CD14-positive monocyte (primary cell): ENCODE results near the gene DAD1. TPM values are rescaled to one million over a fixed set of nuclear protein-coding genes. Genes with fewer than 3 reads are reported as not detected.
"Not testable (repeated sequence)": the region's sequence is repeated elsewhere in the genome, so short reads cannot be mapped to it uniquely, and the experiment has no call there.

Source experiments
- DNase-seq, 3 donors: peaks; one replicate each; pipeline ENCODE4 v3.0.0-alpha.2; 2011 to 2022
- H2AFZ ChIP-seq: 2 replicates; pipeline ENCODE4 v1.6.0; 2012; ENCODE audit warnings: mild to moderate bottlenecking, low read depth, low read length, inconsistent platforms; ENCODE audit not compliant: insufficient read depth, poor library complexity, severe bottlenecking
- H3K27ac ChIP-seq, 2 donors: 1 replicate in 1 of 2; 2 replicates in 1 of 2; pipeline ENCODE4 v1.5.1; 2012 to 2013; ENCODE audit warnings: low read length in 2 of 2, control low read depth in 1 of 2, inconsistent platforms in 1 of 2, low read depth in 1 of 2, mild to moderate bottlenecking in 1 of 2
- H3K27me3 ChIP-seq, 2 donors: one replicate each; pipeline versions ENCODE4 v1.6.0 to v1.6.1; 2011 to 2013; ENCODE audit warnings: low read length in 2 of 2; ENCODE audit not compliant: control insufficient read depth in 2 of 2, insufficient read depth in 2 of 2
- H3K36me3 ChIP-seq, 2 donors: replicated peaks in 1 of 2; 1 replicate in 1 of 2; 2 replicates in 1 of 2; pipeline versions ENCODE4 v1.5.1 to v1.6.1; 2012 to 2013; ENCODE audit warnings: low read length in 2 of 2, control low read depth in 1 of 2, inconsistent platforms in 1 of 2, mild to moderate bottlenecking in 1 of 2; ENCODE audit not compliant: insufficient read depth in 2 of 2, control insufficient read depth in 1 of 2
- H3K4me1 ChIP-seq, 2 donors: 1 replicate in 1 of 2; 2 replicates in 1 of 2; pipeline versions ENCODE4 v1.5.1 to v1.6.1; 2012 to 2013; ENCODE audit warnings: low read length in 2 of 2, control low read depth in 1 of 2, inconsistent platforms in 1 of 2, mild to moderate bottlenecking in 1 of 2, moderate library complexity in 1 of 2; ENCODE audit not compliant: insufficient read depth in 2 of 2, control insufficient read depth in 1 of 2
- H3K4me2 ChIP-seq: replicated peaks from 2 replicates; pipeline ENCODE3; 2012; ENCODE audit warnings: low read length, moderate library complexity, mild to moderate bottlenecking; ENCODE audit not compliant: poor library complexity, severe bottlenecking; ENCODE audit errors: extremely low read depth
- H3K4me3 ChIP-seq, 3 experiments: fragments of 200-600 bp in 1 of 3; sonication (generic) in 1 of 3; replicated peaks in 1 of 3; 1 replicate in 2 of 3; 2 replicates in 1 of 3; pipeline ENCODE4 v1.5.1; 2011 to 2013; ENCODE audit warnings: low read length in 3 of 3, mild to moderate bottlenecking in 3 of 3, control low read depth in 2 of 3, low read depth in 2 of 3, inconsistent platforms in 1 of 3, moderate library complexity in 1 of 3
- H3K79me2 ChIP-seq: 2 replicates; pipeline ENCODE4 v1.6.0; 2012; ENCODE audit warnings: mild to moderate bottlenecking, control low read depth, inconsistent platforms, low read length, moderate library complexity; ENCODE audit not compliant: insufficient read depth
- H3K9ac ChIP-seq: 2 replicates; pipeline ENCODE4 v1.6.0; 2017; ENCODE audit warnings: low read length, mild to moderate bottlenecking; ENCODE audit not compliant: insufficient read depth, poor library complexity, severe bottlenecking
- H3K9me3 ChIP-seq, 2 donors: replicated peaks in 1 of 2; 1 replicate in 1 of 2; 2 replicates in 1 of 2; pipeline versions ENCODE4 v1.5.1 to v1.6.1; 2012 to 2013; ENCODE audit warnings: low read length in 2 of 2, control low read depth in 1 of 2; ENCODE audit not compliant: control insufficient read depth in 1 of 2, insufficient read depth in 1 of 2
- H4K20me1 ChIP-seq: 2 replicates; pipeline ENCODE4 v1.6.0; 2012; ENCODE audit warnings: mild to moderate bottlenecking, low read length, control low read depth, moderate library complexity; ENCODE audit not compliant: insufficient read depth
- H3K27ac Mint-ChIP-seq, 7 donors: one replicate each; pipeline ENCODE4 v1.8.0; 2020; ENCODE audit warnings: mild to moderate bottlenecking in 7 of 7, mixed read lengths in 7 of 7, moderate library complexity in 6 of 7, inconsistent platforms in 2 of 7
- H3K27me3 Mint-ChIP-seq, 3 donors: one replicate each; pipeline ENCODE4 v1.8.0; 2021 to 2022; ENCODE audit warnings: low read depth in 3 of 3, mild to moderate bottlenecking in 3 of 3, mixed read lengths in 3 of 3, moderate library complexity in 3 of 3, inconsistent platforms in 1 of 3
- H3K36me3 Mint-ChIP-seq, 2 donors: one replicate each; pipeline ENCODE4 v1.8.0; 2020; ENCODE audit warnings: mixed read lengths in 2 of 2, inconsistent platforms in 1 of 2, mild to moderate bottlenecking in 1 of 2
- H3K4me1 Mint-ChIP-seq: one replicate; pipeline ENCODE4 v1.8.0; 2020; ENCODE audit warnings: mild to moderate bottlenecking, mixed read lengths
- H3K4me3 Mint-ChIP-seq, 2 donors: one replicate each; pipeline ENCODE4 v1.8.0; 2020; ENCODE audit warnings: mild to moderate bottlenecking in 2 of 2, mixed read lengths in 2 of 2, moderate library complexity in 1 of 2
- H3K9me3 Mint-ChIP-seq, 7 donors: one replicate each; pipeline ENCODE4 v1.8.0; 2020 to 2022; ENCODE audit warnings: mixed read lengths in 7 of 7, mild to moderate bottlenecking in 6 of 7, moderate library complexity in 6 of 7, inconsistent platforms in 2 of 7
- WGBS: methylation state at CpG from one replicate; pipeline ENCODE4 v1.1.5; 2013; ENCODE audit warnings: missing lambda C conversion rate; ENCODE audit not compliant: insufficient coverage; 5-methylcytosine and 5-hydroxymethylcytosine counted together
- intact Hi-C, 2 donors: fragments of 100-400 bp; cut with micrococcal nuclease; formaldehyde crosslinking; loops; one replicate each; pipeline versions ENCODE4 v1.15.0 to v1.15.1; 2023
- polyA plus RNA-seq, 3 donors: library from polyadenylated mRNA; depleted of rRNA in 1 of 3; unstranded in 2 of 3; stranded (reverse) in 1 of 3; fragments of 300-500 nt in 2 of 3; fragments of >200 nt in 1 of 3; fragmentation: Illumina TruSeq in 2 of 3; gene quantifications; 1 replicate in 2 of 3; 2 replicates in 1 of 3; pipeline ENCODE4 v1.2.3, GENCODE V29; 2012 to 2021
- TF ChIP-seq, protein P1 (sequence below): fragments of 200-600 bp; IDR thresholded peaks from one replicate; pipeline ENCODE4 v1.8.0; 2022; ENCODE audit warnings: antibody characterized with exemption, mild to moderate bottlenecking

Gene DAD1
- polyA plus RNA-seq, 3 donors = 126 to 444 (median 440) TPM

GRCh38 chr14:22566845-22567244 lies 22.2 kb downstream of the DAD1 start:
- Mint-ChIP-seq H3K27ac (no peak overlapping the region), H3K4me3 (no peak overlapping the region), H3K36me3 (peaks cover 65 to 74% of the 10 kb centered on the region in 2 donors), H3K9me3 (no peaks in the 10 kb centered on the region), H3K4me1 (peaks cover 7% of the 10 kb centered on the region), H3K27me3 (peaks cover 0 to 3% (median 0%) of the 10 kb centered on the region in 3 donors)
- Histone ChIP-seq H3K27ac (no peak overlapping the region), H3K9ac (no peak overlapping the region), H2AFZ (no peak overlapping the region), H3K4me2 (no peak overlapping the region), H3K4me1 (peaks cover 0 to 3% of the 10 kb centered on the region in 2 donors), H3K79me2 (peaks cover 10% of the 10 kb centered on the region), H4K20me1 (peaks cover 16% of the 10 kb centered on the region), H3K9me3 (no peaks in the 10 kb centered on the region), H3K27me3 (no peaks in the 10 kb centered on the region), H3K36me3 (peaks cover 62 to 86% of the 10 kb centered on the region in 2 donors), H3K4me3 (no peak overlapping the region)
- TF ChIP-seq, protein P1, sequence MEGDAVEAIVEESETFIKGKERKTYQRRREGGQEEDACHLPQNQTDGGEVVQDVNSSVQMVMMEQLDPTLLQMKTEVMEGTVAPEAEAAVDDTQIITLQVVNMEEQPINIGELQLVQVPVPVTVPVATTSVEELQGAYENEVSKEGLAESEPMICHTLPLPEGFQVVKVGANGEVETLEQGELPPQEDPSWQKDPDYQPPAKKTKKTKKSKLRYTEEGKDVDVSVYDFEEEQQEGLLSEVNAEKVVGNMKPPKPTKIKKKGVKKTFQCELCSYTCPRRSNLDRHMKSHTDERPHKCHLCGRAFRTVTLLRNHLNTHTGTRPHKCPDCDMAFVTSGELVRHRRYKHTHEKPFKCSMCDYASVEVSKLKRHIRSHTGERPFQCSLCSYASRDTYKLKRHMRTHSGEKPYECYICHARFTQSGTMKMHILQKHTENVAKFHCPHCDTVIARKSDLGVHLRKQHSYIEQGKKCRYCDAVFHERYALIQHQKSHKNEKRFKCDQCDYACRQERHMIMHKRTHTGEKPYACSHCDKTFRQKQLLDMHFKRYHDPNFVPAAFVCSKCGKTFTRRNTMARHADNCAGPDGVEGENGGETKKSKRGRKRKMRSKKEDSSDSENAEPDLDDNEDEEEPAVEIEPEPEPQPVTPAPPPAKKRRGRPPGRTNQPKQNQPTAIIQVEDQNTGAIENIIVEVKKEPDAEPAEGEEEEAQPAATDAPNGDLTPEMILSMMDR = no peak
- intact Hi-C loops = loop anchor here in 1 of 2 donors (5.0 kb wide), 1 partner anchor 415 kb away; the partner anchor contains the start of gene AJUBA
- WGBS = no CpG with 5 or more reads among the region's 2 CpGs
- DNase-seq = no peak

DNA sequence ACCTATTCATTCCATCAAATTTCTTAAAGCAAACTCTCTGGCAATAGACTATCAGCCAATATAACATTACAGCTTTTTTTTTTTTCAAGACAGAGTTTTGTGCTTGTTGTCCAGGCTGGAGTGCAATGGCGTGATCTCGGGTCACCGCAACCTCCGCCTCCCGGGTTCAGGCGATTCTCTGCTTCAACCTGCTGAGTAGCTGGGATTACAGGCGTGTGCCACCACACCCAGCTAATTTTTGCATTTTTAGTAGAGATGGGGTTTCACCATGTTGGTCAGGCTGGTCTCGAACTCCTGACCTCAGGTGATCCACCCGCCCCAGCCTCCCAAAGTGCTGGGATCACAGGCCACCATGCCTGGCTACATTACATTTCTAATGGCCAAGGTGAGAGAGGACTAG lies 22.8 kb downstream of the DAD1 start:
- intact Hi-C loops = loop anchor here in 1 of 2 donors (5.0 kb wide), 1 partner anchor 416 kb away; the partner anchor contains the start of gene AJUBA
- not testable (repeated sequence) for H3K9ac ChIP-seq, H3K4me2 ChIP-seq, H3K27me3 Mint-ChIP-seq, H3K9me3 ChIP-seq, H3K4me3 Mint-ChIP-seq, H3K79me2 ChIP-seq, H3K27ac ChIP-seq, H2AFZ ChIP-seq, H3K4me1 ChIP-seq, H3K4me3 ChIP-seq, H3K9me3 Mint-ChIP-seq, H3K27me3 ChIP-seq, DNase-seq
- Histone ChIP-seq H4K20me1 (peaks cover 16% of the 10 kb centered on the region), H3K36me3 (peaks cover 57 to 80% of the 10 kb centered on the region in 2 donors)
- H3K36me3 Mint-ChIP-seq = peaks cover 62 to 69% of the 10 kb centered on the region in 2 donors
- peaks cover 11% of the 10 kb centered on the region for H3K4me1 Mint-ChIP-seq
- H3K27ac Mint-ChIP-seq = peak overlapping the region in 1 of 7 donors; percentile 76
- WGBS = 100% methylated on average over 2 of the region's 9 CpGs
